Measurements from ENCODE around the gene ZFAND3.

The ZFAND3 gene

GRCh38 chr6:37894585-37894984 lies 75.1 kb downstream of the ZFAND3 start:
- DNase-seq (ENCODE audit: low spot score): no peak

- DNase-seq (ENCODE audit: low spot score): no peak
Observed at GRCh38 chr6:37897321-37897720, 77.8 kb downstream of the ZFAND3 start.

- DNase-seq (ENCODE audit: low spot score): no peak
Observed at GRCh38 chr6:37897818-37898515, 78.4 kb downstream of the ZFAND3 start.

GRCh38 chr6:37903351-37904340 lies 84.1 kb downstream of the ZFAND3 start:
- peak; percentile 39 for DNase-seq (ENCODE audit: low spot score)

- DNase-seq (ENCODE audit: low spot score): no peak
Observed at GRCh38 chr6:37904590-37904989, 85.1 kb downstream of the ZFAND3 start.

- DNase-seq (ENCODE audit: low spot score): no peak
Observed at GRCh38 chr6:37906121-37906520, 86.6 kb downstream of the ZFAND3 start.

- no peak for DNase-seq (ENCODE audit: low spot score)
Observed at GRCh38 chr6:37910998-37911397, 91.5 kb downstream of the ZFAND3 start.

GRCh38 chr6:37913210-37913609 lies 93.7 kb downstream of the ZFAND3 start:
- DNase-seq (ENCODE audit: low spot score): no peak

- no peak for DNase-seq (ENCODE audit: low spot score)
Observed at GRCh38 chr6:37915463-37915862, 95.9 kb downstream of the ZFAND3 start.

GRCh38 chr6:37916149-37916548 lies 96.6 kb downstream of the ZFAND3 start:
- no peak for DNase-seq (ENCODE audit: low spot score)

- DNase-seq (ENCODE audit: low spot score): no peak
Observed at GRCh38 chr6:37916675-37917074, 97.1 kb downstream of the ZFAND3 start.

- no peak for DNase-seq (ENCODE audit: low spot score)
Observed at GRCh38 chr6:37917566-37917965, 98.0 kb downstream of the ZFAND3 start.

- DNase-seq (ENCODE audit: low spot score): no peak
Observed at GRCh38 chr6:37919417-37920157, 100.1 kb downstream of the ZFAND3 start.

- no peak for DNase-seq (ENCODE audit: low spot score)
Observed at GRCh38 chr6:37920667-37921066, 101.1 kb downstream of the ZFAND3 start.

GRCh38 chr6:37922563-37922962 lies 103.0 kb downstream of the ZFAND3 start:
- DNase-seq (ENCODE audit: low spot score): no peak

GRCh38 chr6:37923514-37923913 lies 104.0 kb downstream of the ZFAND3 start:
- no peak for DNase-seq (ENCODE audit: low spot score)

- no peak for DNase-seq (ENCODE audit: low spot score)
Observed at GRCh38 chr6:37926661-37927060, 107.1 kb downstream of the ZFAND3 start.

- no peak for DNase-seq (ENCODE audit: low spot score)
Observed at GRCh38 chr6:37928217-37928616, 108.7 kb downstream of the ZFAND3 start.

- no peak for DNase-seq (ENCODE audit: low spot score)
Observed at GRCh38 chr6:37930288-37930971, 110.9 kb downstream of the ZFAND3 start.

GRCh38 chr6:37931066-37931465 lies 111.5 kb downstream of the ZFAND3 start:
- no peak for DNase-seq (ENCODE audit: low spot score)

- no peak for DNase-seq (ENCODE audit: low spot score)
Observed at GRCh38 chr6:37934276-37934675, 114.7 kb downstream of the ZFAND3 start.

GRCh38 chr6:37936150-37936549 lies 116.6 kb downstream of the ZFAND3 start:
- DNase-seq (ENCODE audit: low spot score): no peak
